Measurements from ENCODE around the gene WFDC2. TPM values are rescaled to one million over a fixed set of nuclear protein-coding genes. Genes with fewer than 3 reads are reported as not detected.
A peak's percentile ranks its signal among the peaks of the same experiment; 100 is the strongest.

The WFDC2 gene
- total and polyA plus RNA-seq, 2 of the 13 experiments (the other 11 are each of a cell fraction or from before 2014, with no cell fraction given): 0.33 TPM; not detected in 1

DNA sequence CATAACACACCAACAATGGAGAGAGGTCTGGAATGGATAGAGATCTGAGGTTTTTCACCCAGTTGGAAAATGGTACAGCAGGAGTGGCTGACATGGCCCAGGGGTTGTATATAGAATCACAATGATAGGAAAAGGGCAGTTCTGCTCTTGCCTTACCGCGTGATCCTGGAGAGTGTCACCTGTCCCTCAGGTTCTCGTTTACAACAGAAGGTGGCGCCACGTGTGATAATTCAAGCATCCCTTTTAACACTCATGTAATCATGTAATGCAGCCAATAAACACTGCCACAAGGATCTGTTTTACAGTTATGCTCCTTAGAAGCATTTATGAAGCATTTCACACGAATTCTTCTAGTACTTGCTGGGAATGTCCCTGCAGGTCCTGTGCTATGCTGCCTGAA lies 12.9 kb upstream of the WFDC2 start (continued):
- TF ChIP-seq, protein P1, sequence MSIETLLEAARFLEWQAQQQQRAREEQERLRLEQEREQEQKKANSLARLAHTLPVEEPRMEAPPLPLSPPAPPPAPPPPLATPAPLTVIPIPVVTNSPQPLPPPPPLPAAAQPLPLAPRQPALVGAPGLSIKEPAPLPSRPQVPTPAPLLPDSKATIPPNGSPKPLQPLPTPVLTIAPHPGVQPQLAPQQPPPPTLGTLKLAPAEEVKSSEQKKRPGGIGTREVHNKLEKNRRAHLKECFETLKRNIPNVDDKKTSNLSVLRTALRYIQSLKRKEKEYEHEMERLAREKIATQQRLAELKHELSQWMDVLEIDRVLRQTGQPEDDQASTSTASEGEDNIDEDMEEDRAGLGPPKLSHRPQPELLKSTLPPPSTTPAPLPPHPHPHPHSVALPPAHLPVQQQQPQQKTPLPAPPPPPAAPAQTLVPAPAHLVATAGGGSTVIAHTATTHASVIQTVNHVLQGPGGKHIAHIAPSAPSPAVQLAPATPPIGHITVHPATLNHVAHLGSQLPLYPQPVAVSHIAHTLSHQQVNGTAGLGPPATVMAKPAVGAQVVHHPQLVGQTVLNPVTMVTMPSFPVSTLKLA (IDR thresholded peaks at IDR 0.05): peak; percentile 62
- TF ChIP-seq FOXA3 (CRISPR knock-in tag; IDR thresholded peaks at IDR 0.05): peak; percentile 33; the same call in 1 of the 2 replicates

DNA sequence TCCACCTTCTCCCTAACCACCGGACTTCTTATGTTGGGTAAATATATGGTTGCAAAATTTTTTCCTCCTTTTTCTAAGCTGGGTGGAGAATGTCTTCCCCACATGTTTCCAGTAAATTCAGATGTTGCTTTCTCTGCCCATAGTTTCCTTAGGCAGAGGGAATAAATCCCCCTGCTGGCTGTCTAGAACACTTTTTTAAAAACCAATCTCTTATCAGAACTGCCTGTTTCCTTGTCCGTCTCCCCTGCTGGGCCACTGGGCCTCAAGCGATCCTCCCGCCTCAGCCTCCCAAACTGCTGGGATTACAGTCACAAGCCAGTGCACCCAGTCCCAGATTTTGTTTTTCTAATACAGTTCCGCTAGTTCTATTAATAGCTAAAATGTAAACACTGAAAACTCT lies 9.9 kb upstream of the WFDC2 start:
- Histone ChIP-seq H3K79me2 (ENCODE audit: insufficient read depth, low read length) (no peaks in the 10 kb centered on the region), H3K4me3 (replicated peaks in 1 of 3; ENCODE audit: insufficient read depth in 1 of 3, low read depth in 2 of 3, low read length in 3 of 3) (no peak overlapping the region), H3K4me1 (ENCODE audit: insufficient read depth, low read length) (no peaks in the 10 kb centered on the region), H3K9ac (ENCODE audit: insufficient read depth, low read depth, low read length) (no peak overlapping the region), H3K36me3 (replicated peaks in 1 of 2; ENCODE audit: control insufficient read depth in 1 of 2, insufficient read depth in 2 of 2, low read length in 2 of 2) (no peaks in the 10 kb centered on the region), H3K4me2 (ENCODE audit: low read depth, low read length) (no peak overlapping the region), H3K27me3 (ENCODE audit: control insufficient read depth in 1 of 2, insufficient read depth in 2 of 2, low read length in 2 of 2) (no peaks in the 10 kb centered on the region; a peak in 2 of 5 replicates), H3K9me3 (ENCODE audit: low read length) (no peaks in the 10 kb centered on the region), H2AFZ (ENCODE audit: low read length) (no peak overlapping the region), H4K20me1 (ENCODE audit: insufficient read depth, low read length) (no peaks in the 10 kb centered on the region), H3K27ac (ENCODE audit: extremely low read length, insufficient read depth, low read length) (no peak overlapping the region)
- no TSS peak for BruUV-seq (replicated peaks)
- peak; percentile 44; the same call in 1 of the 3 replicates for ATAC-seq
- CTCF ChIA-PET (ENCODE audit: low intra/inter-chr PET ratio, low total read pairs): interaction anchor here (1.5 kb wide), 1 partner anchor 140 kb away, joined by 3 read pairs; no protein-coding TSS in a partner anchor
- TF ChIP-seq, protein P2, sequence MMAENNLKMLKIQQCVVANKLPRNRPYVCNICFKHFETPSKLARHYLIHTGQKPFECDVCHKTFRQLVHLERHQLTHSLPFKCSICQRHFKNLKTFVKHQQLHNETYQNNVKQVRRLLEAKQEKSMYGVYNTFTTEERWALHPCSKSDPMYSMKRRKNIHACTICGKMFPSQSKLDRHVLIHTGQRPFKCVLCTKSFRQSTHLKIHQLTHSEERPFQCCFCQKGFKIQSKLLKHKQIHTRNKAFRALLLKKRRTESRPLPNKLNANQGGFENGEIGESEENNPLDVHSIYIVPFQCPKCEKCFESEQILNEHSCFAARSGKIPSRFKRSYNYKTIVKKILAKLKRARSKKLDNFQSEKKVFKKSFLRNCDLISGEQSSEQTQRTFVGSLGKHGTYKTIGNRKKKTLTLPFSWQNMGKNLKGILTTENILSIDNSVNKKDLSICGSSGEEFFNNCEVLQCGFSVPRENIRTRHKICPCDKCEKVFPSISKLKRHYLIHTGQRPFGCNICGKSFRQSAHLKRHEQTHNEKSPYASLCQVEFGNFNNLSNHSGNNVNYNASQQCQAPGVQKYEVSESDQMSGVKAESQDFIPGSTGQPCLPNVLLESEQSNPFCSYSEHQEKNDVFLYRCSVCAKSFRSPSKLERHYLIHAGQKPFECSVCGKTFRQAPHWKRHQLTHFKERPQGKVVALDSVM (CRISPR knock-in tag; IDR thresholded peaks at IDR 0.05): peak; percentile 89
- TF ChIP-seq, protein P3, sequence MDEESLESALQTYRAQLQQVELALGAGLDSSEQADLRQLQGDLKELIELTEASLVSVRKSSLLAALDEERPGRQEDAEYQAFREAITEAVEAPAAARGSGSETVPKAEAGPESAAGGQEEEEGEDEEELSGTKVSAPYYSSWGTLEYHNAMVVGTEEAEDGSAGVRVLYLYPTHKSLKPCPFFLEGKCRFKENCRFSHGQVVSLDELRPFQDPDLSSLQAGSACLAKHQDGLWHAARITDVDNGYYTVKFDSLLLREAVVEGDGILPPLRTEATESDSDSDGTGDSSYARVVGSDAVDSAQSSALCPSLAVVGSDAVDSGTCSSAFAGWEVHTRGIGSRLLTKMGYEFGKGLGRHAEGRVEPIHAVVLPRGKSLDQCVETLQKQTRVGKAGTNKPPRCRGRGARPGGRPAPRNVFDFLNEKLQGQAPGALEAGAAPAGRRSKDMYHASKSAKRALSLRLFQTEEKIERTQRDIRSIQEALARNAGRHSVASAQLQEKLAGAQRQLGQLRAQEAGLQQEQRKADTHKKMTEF (CRISPR knock-in tag; IDR thresholded peaks at IDR 0.05): no peak
- peak; percentile 7; the same call in 1 of the 2 replicates for TF ChIP-seq SMC3 (IDR thresholded peaks at IDR 0.05; ENCODE audit: low read length)
- TF ChIP-seq, protein P4, sequence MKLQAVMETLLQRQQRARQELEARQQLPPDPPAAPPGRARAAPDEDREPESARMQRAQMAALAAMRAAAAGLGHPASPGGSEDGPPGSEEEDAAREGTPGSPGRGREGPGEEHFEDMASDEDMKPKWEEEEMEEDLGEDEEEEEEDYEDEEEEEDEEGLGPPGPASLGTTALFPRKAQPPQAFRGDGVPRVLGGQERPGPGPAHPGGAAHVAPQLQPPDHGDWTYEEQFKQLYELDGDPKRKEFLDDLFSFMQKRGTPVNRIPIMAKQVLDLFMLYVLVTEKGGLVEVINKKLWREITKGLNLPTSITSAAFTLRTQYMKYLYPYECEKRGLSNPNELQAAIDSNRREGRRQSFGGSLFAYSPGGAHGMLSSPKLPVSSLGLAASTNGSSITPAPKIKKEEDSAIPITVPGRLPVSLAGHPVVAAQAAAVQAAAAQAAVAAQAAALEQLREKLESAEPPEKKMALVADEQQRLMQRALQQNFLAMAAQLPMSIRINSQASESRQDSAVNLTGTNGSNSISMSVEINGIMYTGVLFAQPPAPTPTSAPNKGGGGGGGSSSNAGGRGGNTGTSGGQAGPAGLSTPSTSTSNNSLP (IDR thresholded peaks at IDR 0.05; ENCODE audit: low read depth, low read length): peak; percentile 35; the same call in 1 of the 2 replicates
- FAIRE-seq: no peak
- 11% methylated on average over 5 of the region's 5 CpGs for WGBS (ENCODE audit: low lambda C conversion rate)
- intact Hi-C loops (cut with micrococcal nuclease; ENCODE audit: unreplicated experiment) (no loop called here), in situ Hi-C loops (cut with HindIII; ENCODE audit: extremely low pct_ligation_motif_present, low pct_unique_long_range_greater_than_20kb) (loop anchor here (5.0 kb wide), 1 partner anchor 313 kb away; no protein-coding TSS in a partner anchor)
- no peak for DNase-seq (ENCODE audit: low spot score)
- POLR2A ChIA-PET: no interaction called here

Data from HepG2 (cell line).